GM12872 (cell line): ENCODE results near the gene NSUN3.

Experiments
- CTCF ChIP-seq: IDR thresholded peaks from 3 replicates; pipeline ENCODE4 v1.5.1; 2011; ENCODE audit warnings: low read depth, mild to moderate bottlenecking, low read length, moderate library complexity; ENCODE audit not compliant: insufficient read depth

Gene NSUN3

GRCh38 chr3:94062513-94063404 lies at the start of gene NSUN3, which contains the start of gene DHFR2:
NSUN3 (plus strand) TSS chr3:94063061; CDS start chr3:94063127, 66 bp downstream.
DHFR2 (minus strand) TSS chr3:94062916; CDS start chr3:94061511, 1,405 bp downstream.
- TF ChIP-seq CTCF = no peak

- no peak for TF ChIP-seq CTCF
These were observed 47.8 kb upstream of the NSUN3 start for GRCh38 chr3:94015025-94015424.

- no peak for TF ChIP-seq CTCF
These were observed 43.2 kb upstream of the NSUN3 start for GRCh38 chr3:94019659-94020058.

- TF ChIP-seq CTCF = no peak
These were observed 42.6 kb upstream of the NSUN3 start for GRCh38 chr3:94020293-94020692.

- TF ChIP-seq CTCF = no peak
These were observed 38.5 kb upstream of the NSUN3 start for GRCh38 chr3:94024385-94024784.

- TF ChIP-seq CTCF = no peak
These were observed 36.2 kb upstream of the NSUN3 start for GRCh38 chr3:94026623-94027022.

- TF ChIP-seq CTCF = no peak
These were observed 34.6 kb upstream of the NSUN3 start, which contains the start of gene STX19 for GRCh38 chr3:94028093-94028837. STX19 (minus strand) TSS chr3:94028597; CDS start chr3:94015269, 13,328 bp downstream.
